Upper lobe of left lung (tissue), 6 donors: ENCODE data around the gene TMF1. TPM values are rescaled to one million over a fixed set of nuclear protein-coding genes. Genes with fewer than 3 reads are reported as not detected.

ENCODE experiments used
- ATAC-seq, 2 donors: fragments of 200-7000 bp; cut with Tn5 transposase; one replicate each; pipeline ENCODE4 v1.9.1; 2022; ENCODE audit warnings: mild to moderate bottlenecking in 2 of 2, moderate library complexity in 2 of 2; ENCODE audit not compliant: low FRiP score in 2 of 2
- DNase-seq, 2 donors: peaks; one replicate each; pipeline ENCODE4 v3.0.0-alpha.2; 2019 to 2020
- H3K27ac ChIP-seq, 4 donors: fragments of 200-600 bp; sonication (generic); one replicate each; pipeline ENCODE4 v1.5.1; 2016 to 2019
- H3K27me3 ChIP-seq, 4 donors: fragments of 200-600 bp; sonication (generic); one replicate each; pipeline ENCODE4 v1.5.1; 2017 to 2019
- H3K36me3 ChIP-seq, 4 donors: fragments of 200-600 bp; sonication (generic); one replicate each; pipeline ENCODE4 v1.5.1; 2016 to 2019
- H3K4me1 ChIP-seq, 4 donors: fragments of 200-600 bp; sonication (generic); one replicate each; pipeline ENCODE4 v1.5.1; 2018 to 2019
- H3K4me3 ChIP-seq, 4 donors: fragments of 200-600 bp; sonication (generic); one replicate each; pipeline ENCODE4 v1.5.1; 2017 to 2019; ENCODE audit warnings: mild to moderate bottlenecking in 2 of 4, moderate library complexity in 1 of 4
- H3K9me3 ChIP-seq, 4 donors: fragments of 200-600 bp; sonication (generic); one replicate each; pipeline ENCODE4 v1.5.1; 2018 to 2019
- EP300 ChIP-seq, 4 donors: sonication (generic); formaldehyde crosslinking; IDR thresholded peaks; one replicate each; pipeline ENCODE4 v1.5.1; 2017; ENCODE audit warnings: antibody characterized with exemption in 4 of 4, control low read depth in 2 of 4
- POLR2A ChIP-seq, 4 donors: fragments of 450-650 bp; IDR thresholded peaks; one replicate each; pipeline ENCODE4 v1.5.1; 2016 to 2017; ENCODE audit warnings: antibody characterized with exemption in 4 of 4, mild to moderate bottlenecking in 2 of 4
- POLR2AphosphoS5 ChIP-seq, 2 donors: sonication (generic); formaldehyde crosslinking; IDR thresholded peaks; one replicate each; pipeline ENCODE4 v1.5.1; 2017; ENCODE audit warnings: antibody characterized with exemption in 2 of 2
- WGBS, 2 donors: methylation state at CpG; one replicate each; pipeline ENCODE4 v1.1.5; 2017 to 2018; 5-methylcytosine and 5-hydroxymethylcytosine counted together
- total RNA-seq, 6 donors: library from RNA; depleted of rRNA in 4 of 6; stranded (reverse); fragments of >200 nt in 4 of 6; gene quantifications; one replicate each; pipeline versions ENCODE4 v1.1.0 to v1.2.1, GENCODE V29; 2016 to 2021
- TF ChIP-seq, protein P1 (sequence below), 6 experiments: fragments of 450-650 bp in 4 of 6; fragments of 200-600 bp in 2 of 6; sonication (generic) in 2 of 6; IDR thresholded peaks; one replicate each; pipeline ENCODE4 v1.5.1; 2016 to 2019; ENCODE audit warnings: antibody characterized with exemption in 6 of 6
- donor health status: DM: no; HTN: no; CAD: no; lungs with moderate emphysema.
- donor health status: DM: no; HTN: yes; CAD: no; lungs with severe emphysema.

The TMF1 gene
- total RNA-seq, 6 donors from 2014 or later = 30.2 to 212 (median 53.0) TPM

GRCh38 chr3:69095636-69096035 is 43.5 kb upstream of the TMF1 start:
- DNase-seq (no peak), ATAC-seq (no peak)
- H3K4me1 ChIP-seq = peaks cover 55 to 78% (median 68%) of the 10 kb centered on the region in 4 donors
- 72 to 77% methylated on average over 5 of the region's 5 CpGs for WGBS, 2 donors
- no peaks in the 10 kb centered on the region for H3K9me3 ChIP-seq
- no peaks in the 10 kb centered on the region for H3K27me3 ChIP-seq
- no peak for TF ChIP-seq POLR2AphosphoS5 (IDR thresholded peaks at IDR 0.05)
- TF ChIP-seq, protein P1, sequence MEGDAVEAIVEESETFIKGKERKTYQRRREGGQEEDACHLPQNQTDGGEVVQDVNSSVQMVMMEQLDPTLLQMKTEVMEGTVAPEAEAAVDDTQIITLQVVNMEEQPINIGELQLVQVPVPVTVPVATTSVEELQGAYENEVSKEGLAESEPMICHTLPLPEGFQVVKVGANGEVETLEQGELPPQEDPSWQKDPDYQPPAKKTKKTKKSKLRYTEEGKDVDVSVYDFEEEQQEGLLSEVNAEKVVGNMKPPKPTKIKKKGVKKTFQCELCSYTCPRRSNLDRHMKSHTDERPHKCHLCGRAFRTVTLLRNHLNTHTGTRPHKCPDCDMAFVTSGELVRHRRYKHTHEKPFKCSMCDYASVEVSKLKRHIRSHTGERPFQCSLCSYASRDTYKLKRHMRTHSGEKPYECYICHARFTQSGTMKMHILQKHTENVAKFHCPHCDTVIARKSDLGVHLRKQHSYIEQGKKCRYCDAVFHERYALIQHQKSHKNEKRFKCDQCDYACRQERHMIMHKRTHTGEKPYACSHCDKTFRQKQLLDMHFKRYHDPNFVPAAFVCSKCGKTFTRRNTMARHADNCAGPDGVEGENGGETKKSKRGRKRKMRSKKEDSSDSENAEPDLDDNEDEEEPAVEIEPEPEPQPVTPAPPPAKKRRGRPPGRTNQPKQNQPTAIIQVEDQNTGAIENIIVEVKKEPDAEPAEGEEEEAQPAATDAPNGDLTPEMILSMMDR (IDR thresholded peaks at IDR 0.05) = no peak
- no peak for TF ChIP-seq POLR2A (IDR thresholded peaks at IDR 0.05)
- TF ChIP-seq EP300 (IDR thresholded peaks at IDR 0.05) = no peak
- H3K27ac ChIP-seq = peak overlapping the region; percentile 35 to 76 (median 62)
- H3K36me3 ChIP-seq = peaks cover 0 to 5% (median 1%) of the 10 kb centered on the region in 4 donors
- H3K4me3 ChIP-seq = no peak overlapping the region

DNA sequence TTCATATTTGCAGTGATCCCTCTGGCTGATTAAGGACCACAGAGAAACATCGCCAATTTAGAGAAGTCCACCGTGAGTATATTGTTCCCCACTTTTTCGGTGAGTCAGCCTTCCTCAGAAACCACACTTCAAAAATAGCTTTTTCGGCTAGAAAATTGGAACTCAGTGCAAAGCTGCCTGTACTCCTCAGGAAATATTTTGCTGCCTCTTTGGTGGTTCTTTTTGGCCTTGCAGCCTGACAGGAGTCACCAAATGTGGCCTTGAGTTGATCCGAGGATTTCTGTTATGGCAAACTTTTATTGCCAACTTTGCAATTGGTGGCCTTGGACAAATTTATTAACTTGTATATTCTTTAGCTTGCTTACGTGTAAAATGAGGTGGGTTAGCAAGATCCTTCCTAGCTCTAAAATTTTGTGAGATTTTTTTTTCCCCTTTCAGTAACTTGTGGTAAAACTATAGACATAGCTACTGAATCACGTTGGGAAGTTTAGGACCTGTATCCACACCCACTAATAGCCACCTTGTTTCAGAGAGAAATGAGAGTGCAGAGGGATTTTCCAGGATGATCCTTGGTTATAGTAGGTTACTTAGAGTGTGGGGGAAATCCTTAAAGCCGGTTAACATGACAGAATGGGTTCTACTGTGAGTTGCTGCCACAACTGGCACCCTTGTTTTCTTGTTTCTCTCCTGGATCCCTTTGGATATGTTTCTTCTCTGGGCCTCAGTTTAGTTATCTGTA is 42.5 kb upstream of the TMF1 start:
- Histone ChIP-seq H3K4me3 (no peak overlapping the region), H3K9me3 (no peaks in the 10 kb centered on the region), H3K4me1 (peaks cover 65 to 88% (median 78%) of the 10 kb centered on the region in 4 donors), H3K36me3 (peaks cover 0 to 3% (median 0%) of the 10 kb centered on the region in 4 donors), H3K27ac (peak overlapping the region; percentile 63 to 96 (median 84)), H3K27me3 (no peaks in the 10 kb centered on the region)
- WGBS, 2 donors = 42 to 54% methylated on average over 8 of the region's 8 CpGs
- DNase-seq = no peak
- TF ChIP-seq POLR2AphosphoS5 (IDR thresholded peaks at IDR 0.05) (no peak), POLR2A (IDR thresholded peaks at IDR 0.05) (no peak), EP300 (IDR thresholded peaks at IDR 0.05) (no peak)
- TF ChIP-seq, protein P1 (IDR thresholded peaks at IDR 0.05) = no peak
- peak in 1 of 2 donors; percentile 61 for ATAC-seq

DNA sequence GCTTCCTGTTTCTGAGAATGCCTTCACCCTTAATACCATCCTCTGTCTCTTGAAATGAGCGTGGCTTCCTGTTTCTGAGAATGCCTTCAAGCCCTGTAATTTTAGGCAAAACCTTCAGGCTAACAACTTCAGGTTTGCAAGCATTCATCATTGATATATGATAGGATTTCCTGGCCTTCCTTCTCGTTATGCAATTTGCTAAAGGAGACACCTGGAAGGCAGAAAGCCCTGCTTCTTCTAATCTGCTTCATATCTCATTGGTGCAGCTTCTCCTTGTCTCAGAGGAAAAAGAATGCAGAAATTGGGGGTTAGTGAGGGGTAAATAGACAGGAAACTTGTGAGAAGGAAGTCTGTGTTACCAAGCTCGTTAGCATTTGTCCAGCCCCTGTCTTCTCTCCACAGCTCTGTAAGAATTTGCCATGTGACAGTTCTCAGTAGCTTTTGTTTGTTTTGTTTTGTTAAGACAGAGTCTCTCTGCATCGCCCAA is 39.9 kb upstream of the TMF1 start:
- H3K4me3 ChIP-seq = no peak overlapping the region
- H3K27me3 ChIP-seq = no peaks in the 10 kb centered on the region
- DNase-seq (peak in 1 of 2 donors; percentile 23), ATAC-seq (peak in 1 of 2 donors; percentile 51)
- TF ChIP-seq, protein P1 (IDR thresholded peaks at IDR 0.05) = no peak
- TF ChIP-seq POLR2A (IDR thresholded peaks at IDR 0.05) = peak in 1 of 4 donors; percentile 18
- H3K9me3 ChIP-seq = no peaks in the 10 kb centered on the region
- H3K27ac ChIP-seq = peak overlapping the region; percentile 63 to 96 (median 86)
- 12 to 30% methylated on average over 4 of the region's 4 CpGs for WGBS, 2 donors
- peaks cover 89 to 98% (median 94%) of the 10 kb centered on the region in 4 donors for H3K4me1 ChIP-seq
- peaks cover 0 to 3% (median 0%) of the 10 kb centered on the region in 4 donors for H3K36me3 ChIP-seq

GRCh38 chr3:69091389-69092029 is 39.4 kb upstream of the TMF1 start:
- H3K27ac ChIP-seq = peak overlapping the region; percentile 63 to 96 (median 86)

More at GRCh38 chr3:69091389-69092029, 39.4 kb upstream of the TMF1 start:
- no peaks in the 10 kb centered on the region for H3K9me3 ChIP-seq
- 55 to 56% methylated on average over 5 of the region's 5 CpGs for WGBS, 2 donors
- ATAC-seq (no peak), DNase-seq (no peak)
- no peaks in the 10 kb centered on the region for H3K27me3 ChIP-seq
- peaks cover 94 to 100% (median 98%) of the 10 kb centered on the region in 4 donors for H3K4me1 ChIP-seq
- H3K4me3 ChIP-seq = no peak overlapping the region
- TF ChIP-seq, protein P1 (IDR thresholded peaks at IDR 0.05) = no peak
- TF ChIP-seq POLR2A (IDR thresholded peaks at IDR 0.05) (no peak), EP300 (IDR thresholded peaks at IDR 0.05) (no peak), POLR2AphosphoS5 (IDR thresholded peaks at IDR 0.05) (no peak)
- H3K36me3 ChIP-seq = peaks cover 0 to 3% (median 0%) of the 10 kb centered on the region in 4 donors
